CD14-positive monocyte (primary cell): ENCODE measurements around the gene NPM1. TPM values are rescaled to one million over a fixed set of nuclear protein-coding genes. Genes with fewer than 3 reads are reported as not detected.

Experiments
- DNase-seq, 3 donors: peaks; one replicate each; pipeline ENCODE4 v3.0.0-alpha.2; 2011 to 2022
- H2AFZ ChIP-seq: 2 replicates; pipeline ENCODE4 v1.6.0; 2012; ENCODE audit warnings: mild to moderate bottlenecking, low read depth, low read length, inconsistent platforms; ENCODE audit not compliant: insufficient read depth, poor library complexity, severe bottlenecking
- H3K27ac ChIP-seq, 2 donors: 1 replicate in 1 of 2; 2 replicates in 1 of 2; pipeline ENCODE4 v1.5.1; 2012 to 2013; ENCODE audit warnings: low read length in 2 of 2, control low read depth in 1 of 2, inconsistent platforms in 1 of 2, low read depth in 1 of 2, mild to moderate bottlenecking in 1 of 2
- H3K27me3 ChIP-seq, 2 donors: one replicate each; pipeline versions ENCODE4 v1.6.0 to v1.6.1; 2011 to 2013; ENCODE audit warnings: low read length in 2 of 2; ENCODE audit not compliant: control insufficient read depth in 2 of 2, insufficient read depth in 2 of 2
- H3K36me3 ChIP-seq, 2 donors: replicated peaks in 1 of 2; 1 replicate in 1 of 2; 2 replicates in 1 of 2; pipeline versions ENCODE4 v1.5.1 to v1.6.1; 2012 to 2013; ENCODE audit warnings: low read length in 2 of 2, control low read depth in 1 of 2, inconsistent platforms in 1 of 2, mild to moderate bottlenecking in 1 of 2; ENCODE audit not compliant: insufficient read depth in 2 of 2, control insufficient read depth in 1 of 2
- H3K4me1 ChIP-seq, 2 donors: 1 replicate in 1 of 2; 2 replicates in 1 of 2; pipeline versions ENCODE4 v1.5.1 to v1.6.1; 2012 to 2013; ENCODE audit warnings: low read length in 2 of 2, control low read depth in 1 of 2, inconsistent platforms in 1 of 2, mild to moderate bottlenecking in 1 of 2, moderate library complexity in 1 of 2; ENCODE audit not compliant: insufficient read depth in 2 of 2, control insufficient read depth in 1 of 2
- H3K4me2 ChIP-seq: replicated peaks from 2 replicates; pipeline ENCODE3; 2012; ENCODE audit warnings: low read length, moderate library complexity, mild to moderate bottlenecking; ENCODE audit not compliant: poor library complexity, severe bottlenecking; ENCODE audit errors: extremely low read depth
- H3K4me3 ChIP-seq, 3 experiments: fragments of 200-600 bp in 1 of 3; sonication (generic) in 1 of 3; replicated peaks in 1 of 3; 1 replicate in 2 of 3; 2 replicates in 1 of 3; pipeline ENCODE4 v1.5.1; 2011 to 2013; ENCODE audit warnings: low read length in 3 of 3, mild to moderate bottlenecking in 3 of 3, control low read depth in 2 of 3, low read depth in 2 of 3, inconsistent platforms in 1 of 3, moderate library complexity in 1 of 3
- H3K79me2 ChIP-seq: 2 replicates; pipeline ENCODE4 v1.6.0; 2012; ENCODE audit warnings: mild to moderate bottlenecking, control low read depth, inconsistent platforms, low read length, moderate library complexity; ENCODE audit not compliant: insufficient read depth
- H3K9ac ChIP-seq: 2 replicates; pipeline ENCODE4 v1.6.0; 2017; ENCODE audit warnings: low read length, mild to moderate bottlenecking; ENCODE audit not compliant: insufficient read depth, poor library complexity, severe bottlenecking
- H3K9me3 ChIP-seq, 2 donors: replicated peaks in 1 of 2; 1 replicate in 1 of 2; 2 replicates in 1 of 2; pipeline versions ENCODE4 v1.5.1 to v1.6.1; 2012 to 2013; ENCODE audit warnings: low read length in 2 of 2, control low read depth in 1 of 2; ENCODE audit not compliant: control insufficient read depth in 1 of 2, insufficient read depth in 1 of 2
- H4K20me1 ChIP-seq: 2 replicates; pipeline ENCODE4 v1.6.0; 2012; ENCODE audit warnings: mild to moderate bottlenecking, low read length, control low read depth, moderate library complexity; ENCODE audit not compliant: insufficient read depth
- H3K27ac Mint-ChIP-seq, 7 donors: one replicate each; pipeline ENCODE4 v1.8.0; 2020; ENCODE audit warnings: mild to moderate bottlenecking in 7 of 7, mixed read lengths in 7 of 7, moderate library complexity in 6 of 7, inconsistent platforms in 2 of 7
- H3K27me3 Mint-ChIP-seq, 3 donors: one replicate each; pipeline ENCODE4 v1.8.0; 2021 to 2022; ENCODE audit warnings: low read depth in 3 of 3, mild to moderate bottlenecking in 3 of 3, mixed read lengths in 3 of 3, moderate library complexity in 3 of 3, inconsistent platforms in 1 of 3
- H3K36me3 Mint-ChIP-seq, 2 donors: one replicate each; pipeline ENCODE4 v1.8.0; 2020; ENCODE audit warnings: mixed read lengths in 2 of 2, inconsistent platforms in 1 of 2, mild to moderate bottlenecking in 1 of 2
- H3K4me1 Mint-ChIP-seq: one replicate; pipeline ENCODE4 v1.8.0; 2020; ENCODE audit warnings: mild to moderate bottlenecking, mixed read lengths
- H3K4me3 Mint-ChIP-seq, 2 donors: one replicate each; pipeline ENCODE4 v1.8.0; 2020; ENCODE audit warnings: mild to moderate bottlenecking in 2 of 2, mixed read lengths in 2 of 2, moderate library complexity in 1 of 2
- H3K9me3 Mint-ChIP-seq, 7 donors: one replicate each; pipeline ENCODE4 v1.8.0; 2020 to 2022; ENCODE audit warnings: mixed read lengths in 7 of 7, mild to moderate bottlenecking in 6 of 7, moderate library complexity in 6 of 7, inconsistent platforms in 2 of 7
- WGBS: methylation state at CpG from one replicate; pipeline ENCODE4 v1.1.5; 2013; ENCODE audit warnings: missing lambda C conversion rate; ENCODE audit not compliant: insufficient coverage; 5-methylcytosine and 5-hydroxymethylcytosine counted together
- intact Hi-C, 2 donors: fragments of 100-400 bp; cut with micrococcal nuclease; formaldehyde crosslinking; loops; one replicate each; pipeline versions ENCODE4 v1.15.0 to v1.15.1; 2023
- polyA plus RNA-seq, 3 donors: library from polyadenylated mRNA; depleted of rRNA in 1 of 3; unstranded in 2 of 3; stranded (reverse) in 1 of 3; fragments of 300-500 nt in 2 of 3; fragments of >200 nt in 1 of 3; fragmentation: Illumina TruSeq in 2 of 3; gene quantifications; 1 replicate in 2 of 3; 2 replicates in 1 of 3; pipeline ENCODE4 v1.2.3, GENCODE V29; 2012 to 2021
- TF ChIP-seq, protein P1 (sequence below): fragments of 200-600 bp; IDR thresholded peaks from one replicate; pipeline ENCODE4 v1.8.0; 2022; ENCODE audit warnings: antibody characterized with exemption, mild to moderate bottlenecking

NPM1 gene
- polyA plus RNA-seq, 3 donors, result 102 to 191 (median 188) TPM

DNA sequence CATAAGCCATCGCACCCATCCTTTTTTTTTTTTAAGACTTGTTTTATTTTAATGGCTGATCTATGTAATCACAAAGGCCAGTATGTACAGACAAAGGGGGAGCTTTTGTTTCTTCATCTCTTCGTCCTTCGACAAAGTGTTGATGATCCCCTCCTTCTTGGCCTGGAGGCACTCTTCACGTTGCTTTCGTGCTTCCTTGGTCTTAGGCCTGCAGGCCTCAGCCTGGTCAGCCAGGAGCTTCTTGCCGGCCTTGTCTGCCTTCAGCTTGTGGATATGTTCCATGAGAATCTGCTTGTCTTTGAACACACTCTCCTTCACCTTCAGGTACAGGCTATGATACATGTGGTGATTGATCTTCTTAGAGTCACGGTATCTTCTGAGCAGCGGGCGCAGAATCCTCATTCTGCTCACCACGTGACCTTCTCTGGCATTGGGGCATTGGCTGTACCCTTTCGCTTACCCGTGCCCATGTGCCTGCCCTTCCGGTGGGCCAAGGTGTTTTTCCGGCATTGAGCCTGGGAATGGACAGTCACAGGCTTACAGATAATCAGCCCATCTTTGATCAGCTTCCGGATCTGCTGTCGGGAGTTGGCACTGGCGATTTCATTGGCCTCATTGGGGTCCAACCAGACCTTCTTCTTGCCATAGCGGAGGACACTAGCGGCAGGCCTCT, 42.6 kb upstream of the NPM1 start:
- no peak for DNase-seq
- Histone ChIP-seq H3K9me3 (no peaks in the 10 kb centered on the region), H3K9ac (no peak overlapping the region)

DNA sequence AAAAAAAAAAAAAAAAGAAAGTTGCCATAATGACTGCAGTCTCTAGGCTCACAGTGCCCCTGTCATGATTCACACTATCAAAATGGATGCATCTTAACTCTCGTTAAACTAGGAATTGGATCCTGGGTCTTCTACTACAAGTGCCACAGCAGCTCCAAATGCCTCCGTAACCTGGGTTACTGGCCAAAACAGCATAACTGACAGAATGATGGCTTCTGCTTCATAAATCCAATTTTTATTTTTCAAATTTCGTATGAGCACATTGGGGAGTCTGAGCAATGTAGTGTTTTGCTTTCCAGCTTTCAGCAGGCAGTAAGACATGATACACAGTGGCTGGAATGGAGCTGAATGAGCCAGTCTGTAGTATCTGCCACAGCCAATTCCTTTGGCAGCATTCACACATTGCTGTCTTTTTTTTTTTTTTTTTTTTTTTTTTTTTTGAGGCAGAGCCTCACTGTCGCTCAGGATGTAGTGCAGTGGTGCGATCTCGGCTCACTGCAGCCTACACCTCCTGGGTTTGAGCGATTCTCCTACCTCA, 36.0 kb upstream of the NPM1 start:
- peaks cover 5 to 10% (median 6%) of the 10 kb centered on the region in 3 donors for H3K27me3 Mint-ChIP-seq
- no peak overlapping the region for H3K4me3 Mint-ChIP-seq

More for the DNA sequence above, 42.6 kb upstream of the NPM1 start:
- Histone ChIP-seq H3K4me2 (no peak overlapping the region), H3K36me3 (no peaks in the 10 kb centered on the region), H3K27me3 (peaks cover 0 to 3% of the 10 kb centered on the region in 2 donors), H2AFZ (no peak overlapping the region), H3K4me1 (no peaks in the 10 kb centered on the region), H3K79me2 (no peaks in the 10 kb centered on the region), H4K20me1 (no peaks in the 10 kb centered on the region), H3K4me3 (no peak overlapping the region), H3K27ac (no peak overlapping the region)
- TF ChIP-seq, protein P1, sequence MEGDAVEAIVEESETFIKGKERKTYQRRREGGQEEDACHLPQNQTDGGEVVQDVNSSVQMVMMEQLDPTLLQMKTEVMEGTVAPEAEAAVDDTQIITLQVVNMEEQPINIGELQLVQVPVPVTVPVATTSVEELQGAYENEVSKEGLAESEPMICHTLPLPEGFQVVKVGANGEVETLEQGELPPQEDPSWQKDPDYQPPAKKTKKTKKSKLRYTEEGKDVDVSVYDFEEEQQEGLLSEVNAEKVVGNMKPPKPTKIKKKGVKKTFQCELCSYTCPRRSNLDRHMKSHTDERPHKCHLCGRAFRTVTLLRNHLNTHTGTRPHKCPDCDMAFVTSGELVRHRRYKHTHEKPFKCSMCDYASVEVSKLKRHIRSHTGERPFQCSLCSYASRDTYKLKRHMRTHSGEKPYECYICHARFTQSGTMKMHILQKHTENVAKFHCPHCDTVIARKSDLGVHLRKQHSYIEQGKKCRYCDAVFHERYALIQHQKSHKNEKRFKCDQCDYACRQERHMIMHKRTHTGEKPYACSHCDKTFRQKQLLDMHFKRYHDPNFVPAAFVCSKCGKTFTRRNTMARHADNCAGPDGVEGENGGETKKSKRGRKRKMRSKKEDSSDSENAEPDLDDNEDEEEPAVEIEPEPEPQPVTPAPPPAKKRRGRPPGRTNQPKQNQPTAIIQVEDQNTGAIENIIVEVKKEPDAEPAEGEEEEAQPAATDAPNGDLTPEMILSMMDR, result no peak
- Mint-ChIP-seq H3K27ac (peak overlapping the region in 1 of 7 donors; percentile 17), H3K4me1 (no peaks in the 10 kb centered on the region), H3K27me3 (peaks cover 17 to 24% (median 20%) of the 10 kb centered on the region in 3 donors), H3K36me3 (no peaks in the 10 kb centered on the region), H3K9me3 (peaks cover 0 to 3% (median 0%) of the 10 kb centered on the region in 7 donors), H3K4me3 (no peak overlapping the region)
- intact Hi-C loops, result loop anchor here (5.0 to 10.0 kb wide), 2 partner anchors 600 to 708 kb away; no protein-coding TSS in a partner anchor
- 95% methylated on average over 16 of the region's 19 CpGs for WGBS

More for the DNA sequence above, 36.0 kb upstream of the NPM1 start:
- H3K4me1 Mint-ChIP-seq, result no peaks in the 10 kb centered on the region
- no peak overlapping the region for H2AFZ ChIP-seq
- H3K4me3 ChIP-seq, result no peak overlapping the region
- H3K4me1 ChIP-seq, result no peaks in the 10 kb centered on the region
- H3K36me3 ChIP-seq, result no peaks in the 10 kb centered on the region
- TF ChIP-seq, protein P1, result no peak
- H3K9me3 Mint-ChIP-seq, result peaks cover 0 to 3% (median 0%) of the 10 kb centered on the region in 7 donors
- no peak for DNase-seq
- WGBS, result 100% methylated on average over 2 of the region's 7 CpGs
- H3K79me2 ChIP-seq, result no peaks in the 10 kb centered on the region
- no peaks in the 10 kb centered on the region for H3K9me3 ChIP-seq
- H3K27ac ChIP-seq, result no peak overlapping the region
- H3K27ac Mint-ChIP-seq, result no peak overlapping the region
- no peaks in the 10 kb centered on the region for H3K36me3 Mint-ChIP-seq
- intact Hi-C loops, result no loop called here
- H3K4me2 ChIP-seq, result no peak overlapping the region
- H4K20me1 ChIP-seq, result no peaks in the 10 kb centered on the region
- no peak overlapping the region for H3K9ac ChIP-seq
- H3K27me3 ChIP-seq, result no peaks in the 10 kb centered on the region
